Activated CD4-positive, alpha-beta T cell treated with anti-CD3 and anti-CD28 coated beads, Interleukin-2, amount 10 ng/mL, durations not matched to agents 7 days and 5 days (primary cell): ENCODE results near the gene SUN3. TPM values are rescaled to one million over a fixed set of nuclear protein-coding genes. Genes with fewer than 3 reads are reported as not detected.

ENCODE experiments used
- CTCF ChIA-PET: fragments of 350-600 bp; sonication (Branson Sonifier 250); formaldehyde crosslinking; loops from one replicate; lab custom pipeline; 2021; ENCODE audit warnings: antibody characterized with exemption; lab: Charles Lee
- POLR2A ChIA-PET: fragments of 350-600 bp; sonication (Branson Sonifier 250); formaldehyde crosslinking; loops from one replicate; lab custom pipeline; 2021; ENCODE audit warnings: antibody characterized with exemption; lab: Charles Lee
- DNase-seq: peaks from one replicate; pipeline ENCODE4 v3.0.0-alpha.2; 2020
- H3K27ac Mint-ChIP-seq: one replicate; pipeline ENCODE4 v1.8.0; 2021; ENCODE audit warnings: mild to moderate bottlenecking, moderate library complexity, mixed read lengths
- H3K27me3 Mint-ChIP-seq: one replicate; pipeline ENCODE4 v1.8.0; 2021; ENCODE audit warnings: mixed read lengths
- H3K36me3 Mint-ChIP-seq: one replicate; pipeline ENCODE4 v1.8.0; 2021; ENCODE audit warnings: low read depth, mixed read lengths
- H3K4me1 Mint-ChIP-seq: one replicate; pipeline ENCODE4 v1.8.0; 2021; ENCODE audit warnings: mixed read lengths
- H3K4me3 Mint-ChIP-seq: one replicate; pipeline ENCODE4 v1.8.0; 2021; ENCODE audit warnings: mild to moderate bottlenecking, moderate library complexity, mixed read lengths
- H3K9me3 Mint-ChIP-seq: one replicate; pipeline ENCODE4 v1.8.0; 2021; ENCODE audit warnings: mixed read lengths
- total RNA-seq, 2 experiments: library from RNA; stranded (reverse); gene quantifications; one replicate each; pipeline ENCODE4 v1.2.3, GENCODE V29; 2021

SUN3 gene
- total RNA-seq, 2 experiments from 2014 or later: 0.64 TPM; not detected in 1

DNA sequence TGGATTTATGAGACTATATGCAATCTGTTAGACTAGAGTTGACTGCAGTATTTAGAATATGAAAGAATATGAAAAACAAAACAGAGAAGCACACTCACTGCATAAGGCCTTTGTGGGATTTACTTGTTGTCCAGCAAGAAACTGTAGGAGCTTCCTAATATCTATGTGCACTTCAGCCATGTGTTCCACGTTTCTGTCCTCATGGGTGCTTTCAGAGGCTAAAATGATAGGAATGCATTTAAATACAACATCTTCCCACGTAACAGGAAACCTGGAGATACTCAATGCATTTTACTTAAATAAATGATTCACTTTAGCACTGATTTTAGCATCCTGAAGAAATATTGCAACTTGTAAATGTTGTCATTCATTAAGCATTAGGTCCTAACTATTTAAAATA lies 61.2 kb downstream of the SUN3 start:
- Mint-ChIP-seq H3K27me3 (no peaks in the 10 kb centered on the region), H3K36me3 (peaks cover 67% of the 10 kb centered on the region), H3K4me1 (peaks cover 13% of the 10 kb centered on the region), H3K4me3 (no peak overlapping the region), H3K9me3 (no peaks in the 10 kb centered on the region), H3K27ac (no peak overlapping the region)
- DNase-seq: no peak
- ChIA-PET CTCF (interaction anchor here (1.0 to 1.7 kb wide), 2 partner anchors 18 to 23 kb away, joined by 3 to 4 read pairs; no protein-coding TSS in a partner anchor), POLR2A (no interaction called here)

DNA sequence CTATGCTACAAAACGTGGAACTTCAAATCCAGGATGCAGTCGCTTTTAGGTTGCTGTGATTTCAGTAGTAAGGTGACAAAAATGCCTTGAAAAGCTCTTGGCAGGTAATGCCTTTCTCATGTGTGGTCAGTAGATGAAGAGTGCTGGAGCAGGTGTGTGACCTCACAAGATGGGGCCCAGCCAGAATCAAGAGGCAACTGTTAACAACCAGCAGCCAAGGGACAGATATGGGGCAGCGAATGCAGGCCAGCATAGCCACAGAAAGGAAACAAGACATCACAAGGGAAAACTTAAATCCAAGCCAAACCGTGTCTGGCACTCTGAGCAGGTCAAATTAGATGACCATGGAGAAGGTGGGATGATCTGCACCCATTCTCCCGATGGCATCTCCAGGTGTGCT lies 61.8 kb downstream of the SUN3 start:
- DNase-seq: no peak
- no peak overlapping the region for H3K4me3 Mint-ChIP-seq
- H3K36me3 Mint-ChIP-seq: peaks cover 66% of the 10 kb centered on the region
- POLR2A ChIA-PET: no interaction called here
- no peak overlapping the region for H3K27ac Mint-ChIP-seq
- no peaks in the 10 kb centered on the region for H3K9me3 Mint-ChIP-seq
- no peaks in the 10 kb centered on the region for H3K27me3 Mint-ChIP-seq
- CTCF ChIA-PET: interaction anchor here (1.0 to 4.4 kb wide), 3 partner anchors 18 to 143 kb away, joined by 3 to 12 read pairs (median 4); no protein-coding TSS in a partner anchor
- peaks cover 13% of the 10 kb centered on the region for H3K4me1 Mint-ChIP-seq

DNA sequence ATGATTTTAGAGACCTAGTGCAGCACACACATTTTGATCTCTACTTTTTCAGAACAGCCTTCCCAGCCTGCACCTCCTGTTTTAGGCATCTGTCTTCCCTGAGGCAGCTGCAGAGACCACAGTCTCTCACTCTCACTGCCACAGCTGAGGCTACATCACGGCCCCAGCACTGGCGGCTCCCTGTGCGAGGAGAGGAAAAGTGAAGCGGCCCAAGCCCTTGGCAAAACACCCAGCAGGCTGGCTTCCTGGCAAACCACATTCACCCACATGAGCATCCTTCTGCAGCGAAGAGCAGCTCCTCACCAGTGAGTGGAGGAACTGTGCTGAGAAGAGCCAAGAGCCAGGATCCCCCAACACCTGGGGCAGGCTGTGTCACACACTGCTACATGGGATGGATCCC lies 63.5 kb downstream of the SUN3 start:
- DNase-seq: no peak
- H3K36me3 Mint-ChIP-seq: peaks cover 80% of the 10 kb centered on the region
- H3K27ac Mint-ChIP-seq: peak overlapping the region; percentile 14
- H3K4me1 Mint-ChIP-seq: peaks cover 12% of the 10 kb centered on the region
- POLR2A ChIA-PET: no interaction called here
- no peak overlapping the region for H3K4me3 Mint-ChIP-seq
- H3K9me3 Mint-ChIP-seq: peaks cover 3% of the 10 kb centered on the region
- H3K27me3 Mint-ChIP-seq: no peaks in the 10 kb centered on the region
- CTCF ChIA-PET: interaction anchor here (2.2 to 4.4 kb wide), 2 partner anchors 13 to 145 kb away, joined by 7 to 12 read pairs; no protein-coding TSS in a partner anchor

DNA sequence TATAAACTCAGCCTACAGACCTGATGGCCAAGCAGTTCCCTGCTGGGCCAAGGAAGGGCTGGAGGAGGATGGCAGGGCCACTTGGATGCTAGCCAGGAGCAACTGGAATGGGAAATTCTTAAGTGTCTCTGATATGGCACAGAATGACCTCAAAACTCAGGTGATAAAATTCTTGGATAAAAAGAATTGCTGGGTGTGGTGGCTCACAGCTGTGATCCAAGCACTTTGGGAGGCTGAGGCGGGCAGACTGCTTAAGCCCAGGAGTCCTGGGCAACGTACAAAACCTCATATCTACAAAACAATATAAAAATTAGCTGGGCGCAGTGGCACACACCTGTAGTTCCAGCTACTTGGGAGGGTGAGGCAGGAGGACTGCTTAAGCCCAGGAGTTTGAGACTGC lies 66.6 kb downstream of the SUN3 start:
- no peak overlapping the region for H3K4me3 Mint-ChIP-seq
- peaks cover 3% of the 10 kb centered on the region for H3K9me3 Mint-ChIP-seq
- peaks cover 4% of the 10 kb centered on the region for H3K4me1 Mint-ChIP-seq
- peak overlapping the region; percentile 13 for H3K27ac Mint-ChIP-seq
- no peak for DNase-seq
- CTCF ChIA-PET: no interaction called here
- H3K27me3 Mint-ChIP-seq: no peaks in the 10 kb centered on the region
- POLR2A ChIA-PET: no interaction called here
- H3K36me3 Mint-ChIP-seq: peaks cover 72% of the 10 kb centered on the region

DNA sequence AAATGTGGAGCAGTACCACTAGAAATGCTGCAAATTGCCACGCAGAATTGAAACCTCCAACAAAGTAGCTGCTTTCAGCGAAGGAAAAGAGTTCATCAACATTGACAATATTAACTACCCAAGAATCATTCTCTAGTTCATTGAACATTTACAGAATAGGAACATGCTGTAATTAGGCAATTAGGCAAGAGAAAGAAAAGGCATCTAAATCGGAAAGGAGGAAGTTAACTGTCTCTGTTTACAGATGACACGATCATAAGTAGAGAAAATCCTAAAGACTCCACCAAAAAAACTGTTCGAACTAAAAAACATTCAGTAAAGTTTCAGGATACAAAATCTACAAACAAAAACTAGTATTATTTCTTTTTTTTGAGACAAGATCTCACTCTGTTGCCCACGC lies 71.8 kb downstream of the SUN3 start:
- H3K4me1 Mint-ChIP-seq: no peaks in the 10 kb centered on the region
- POLR2A ChIA-PET: no interaction called here
- peaks cover 41% of the 10 kb centered on the region for H3K36me3 Mint-ChIP-seq
- H3K4me3 Mint-ChIP-seq: no peak overlapping the region
- DNase-seq: no peak
- peaks cover 3% of the 10 kb centered on the region for H3K9me3 Mint-ChIP-seq
- H3K27me3 Mint-ChIP-seq: no peaks in the 10 kb centered on the region
- CTCF ChIA-PET: interaction anchor here (1.2 kb wide), 1 partner anchor 35 kb away, joined by 3 read pairs; no protein-coding TSS in a partner anchor
- no peak overlapping the region for H3K27ac Mint-ChIP-seq

DNA sequence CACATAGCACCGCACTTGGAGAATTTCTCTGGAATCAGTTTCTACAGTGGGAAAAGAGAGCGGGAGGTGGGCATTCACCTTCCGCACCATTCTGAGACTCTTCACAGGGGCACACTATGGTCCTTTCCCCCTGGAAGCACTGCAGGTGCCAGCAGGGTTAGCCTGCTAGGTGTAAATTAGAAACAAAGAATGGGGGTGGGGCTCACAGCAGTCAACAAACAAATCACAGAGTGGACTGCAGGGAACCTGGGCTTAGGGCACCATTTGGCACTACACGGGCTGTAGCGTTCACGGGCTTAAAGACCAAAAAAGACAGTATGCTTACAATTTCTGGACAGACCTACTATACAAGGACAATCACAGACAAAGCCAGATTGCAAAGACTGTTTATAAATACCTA lies 72.7 kb downstream of the SUN3 start:
- POLR2A ChIA-PET: no interaction called here

DNA sequence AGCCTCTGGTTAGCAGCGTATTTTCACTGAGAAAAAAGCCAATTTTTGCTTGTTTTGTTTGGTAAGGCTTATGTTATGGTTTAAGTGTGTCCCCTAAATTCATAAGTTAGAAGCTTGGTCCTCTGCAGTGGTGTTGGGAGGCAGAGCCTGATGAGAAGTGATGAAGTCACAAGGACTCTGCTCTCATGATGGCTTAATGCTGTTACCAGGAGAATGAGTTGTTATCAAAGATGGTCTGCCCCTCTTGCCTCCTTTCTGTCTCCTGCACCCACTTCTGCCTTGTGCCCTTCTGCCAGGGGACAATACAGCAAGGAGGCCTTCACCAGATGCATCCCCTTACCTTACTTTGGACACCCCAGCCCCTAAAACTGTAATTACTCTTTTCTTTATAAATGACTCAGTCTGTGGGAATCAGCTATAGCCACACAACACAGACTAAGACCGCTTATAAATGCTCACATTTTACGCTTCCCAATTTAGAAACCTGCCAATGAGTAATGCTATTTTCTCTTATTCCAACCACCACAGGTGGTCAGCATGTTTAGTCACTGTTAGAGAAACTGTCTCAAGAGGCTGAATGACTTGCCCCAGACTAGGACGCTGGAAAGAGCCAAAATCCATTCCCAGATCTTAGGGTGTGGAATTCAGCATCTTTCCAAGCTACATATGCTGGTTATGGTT lies 74.5 kb downstream of the SUN3 start:
- Mint-ChIP-seq H3K27ac (no peak overlapping the region), H3K36me3 (peaks cover 22% of the 10 kb centered on the region), H3K4me3 (no peak overlapping the region), H3K27me3 (no peaks in the 10 kb centered on the region), H3K9me3 (no peaks in the 10 kb centered on the region), H3K4me1 (no peaks in the 10 kb centered on the region)
- no peak for DNase-seq
- POLR2A ChIA-PET: no interaction called here
- CTCF ChIA-PET: interaction anchor here (0.8 kb wide), 1 partner anchor 20 kb away, joined by 3 read pairs; no protein-coding TSS in a partner anchor

More for the DNA sequence above, 72.7 kb downstream of the SUN3 start:
- H3K27ac Mint-ChIP-seq: no peak overlapping the region
- no peaks in the 10 kb centered on the region for H3K4me1 Mint-ChIP-seq
- H3K9me3 Mint-ChIP-seq: peaks cover 3% of the 10 kb centered on the region
- peaks cover 32% of the 10 kb centered on the region for H3K36me3 Mint-ChIP-seq
- CTCF ChIA-PET: interaction anchor here (1.2 kb wide), 1 partner anchor 36 kb away, joined by 3 read pairs; no protein-coding TSS in a partner anchor
- no peaks in the 10 kb centered on the region for H3K27me3 Mint-ChIP-seq
- H3K4me3 Mint-ChIP-seq: no peak overlapping the region
- no peak for DNase-seq

DNA sequence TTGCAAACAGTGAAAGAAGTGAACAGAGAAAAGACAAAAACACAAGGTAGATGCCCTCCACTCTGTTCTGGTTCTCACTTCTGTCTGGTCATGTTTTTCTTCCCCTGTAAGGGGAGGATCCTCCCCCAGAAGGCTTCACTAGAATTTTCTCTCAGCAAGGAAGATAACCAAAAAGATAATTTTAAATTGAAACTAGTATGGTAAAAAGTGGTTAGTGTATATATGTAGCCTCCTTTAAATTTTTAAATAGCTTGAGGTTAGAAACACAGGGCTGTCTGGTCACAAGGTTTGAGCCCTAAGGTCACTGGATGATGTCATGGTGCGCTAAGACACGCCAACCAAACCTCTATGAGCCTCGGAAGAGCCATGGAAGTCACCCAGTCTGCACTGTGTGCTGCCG lies 75.1 kb downstream of the SUN3 start:
- H3K4me3 Mint-ChIP-seq: no peak overlapping the region
- no peak overlapping the region for H3K27ac Mint-ChIP-seq
- no peaks in the 10 kb centered on the region for H3K9me3 Mint-ChIP-seq
- H3K36me3 Mint-ChIP-seq: peaks cover 22% of the 10 kb centered on the region
- no peak for DNase-seq
- no peaks in the 10 kb centered on the region for H3K4me1 Mint-ChIP-seq
- CTCF ChIA-PET: no interaction called here
- POLR2A ChIA-PET: no interaction called here
- no peaks in the 10 kb centered on the region for H3K27me3 Mint-ChIP-seq

DNA sequence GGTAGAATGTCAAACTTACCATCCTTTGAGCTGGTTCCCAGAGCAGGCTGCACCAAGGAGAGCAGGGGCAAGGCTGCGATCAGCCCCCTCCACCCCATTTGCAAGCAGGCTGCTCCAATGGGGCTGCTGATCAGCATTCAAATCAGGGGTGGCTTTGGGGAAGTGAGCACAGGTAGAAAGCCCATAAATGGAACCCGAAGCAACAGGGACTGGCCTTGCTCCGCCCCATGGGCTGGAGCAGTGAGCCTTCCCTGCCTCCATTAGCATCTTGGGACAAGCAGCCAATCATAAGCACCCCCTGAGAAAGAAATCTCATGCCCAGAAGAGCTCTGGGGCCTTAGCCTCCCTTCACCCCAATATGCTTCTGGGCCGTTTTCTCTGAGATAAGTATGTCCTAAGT lies 76.7 kb downstream of the SUN3 start:
- CTCF ChIA-PET: interaction anchor here (0.7 to 1.4 kb wide), 3 partner anchors 11 to 201 kb away, joined by 3 to 4 read pairs (median 3); no protein-coding TSS in a partner anchor
- Mint-ChIP-seq H3K4me3 (no peak overlapping the region), H3K36me3 (peaks cover 13% of the 10 kb centered on the region), H3K27ac (no peak overlapping the region), H3K27me3 (no peaks in the 10 kb centered on the region), H3K4me1 (no peaks in the 10 kb centered on the region), H3K9me3 (no peaks in the 10 kb centered on the region)
- POLR2A ChIA-PET: no interaction called here
- DNase-seq: no peak

DNA sequence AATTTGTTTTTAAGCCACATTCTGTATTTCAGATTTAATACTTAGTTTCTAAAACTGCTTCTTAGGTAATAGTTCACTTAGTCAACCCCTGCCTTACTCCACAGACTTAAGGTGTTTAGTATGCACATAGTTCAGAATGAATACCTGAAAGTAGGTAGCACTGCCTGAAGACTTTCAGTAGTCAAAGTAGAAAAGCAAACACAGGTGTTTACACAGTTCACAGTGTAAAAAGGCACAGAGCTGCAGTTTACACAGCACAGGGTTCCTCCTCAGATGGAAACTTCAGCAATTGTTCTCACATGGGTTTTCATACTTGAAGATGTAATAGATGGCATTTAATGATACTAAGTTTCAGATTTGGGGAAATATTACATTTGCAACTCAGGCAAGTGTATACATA lies 77.5 kb downstream of the SUN3 start:
- Mint-ChIP-seq H3K27ac (no peak overlapping the region), H3K4me3 (no peak overlapping the region), H3K27me3 (no peaks in the 10 kb centered on the region), H3K9me3 (no peaks in the 10 kb centered on the region), H3K4me1 (no peaks in the 10 kb centered on the region), H3K36me3 (peaks cover 10% of the 10 kb centered on the region)
- no peak for DNase-seq
- POLR2A ChIA-PET: no interaction called here
- CTCF ChIA-PET: interaction anchor here (1.4 kb wide), 1 partner anchor 12 kb away, joined by 4 read pairs; no protein-coding TSS in a partner anchor

DNA sequence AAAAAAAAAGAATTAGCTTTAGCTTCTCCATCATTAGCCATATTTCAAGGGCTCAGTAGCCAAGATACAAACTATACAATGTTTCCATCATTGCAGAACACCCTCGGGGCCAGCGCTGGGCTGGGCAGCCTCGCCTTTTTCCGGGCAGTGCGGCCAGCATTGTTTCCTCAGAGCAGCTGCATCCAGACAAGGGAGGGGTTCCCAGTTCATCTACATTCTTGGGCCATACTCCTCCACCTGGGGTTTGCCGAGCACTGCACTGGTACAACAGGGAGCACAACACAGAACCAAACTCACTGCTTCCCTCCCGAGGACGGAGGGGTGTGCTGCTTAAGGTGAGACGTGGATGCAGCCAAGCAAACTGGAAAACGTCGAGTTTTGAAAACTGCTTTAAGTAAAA lies 78.2 kb downstream of the SUN3 start:
- Mint-ChIP-seq H3K27ac (no peak overlapping the region), H3K27me3 (no peaks in the 10 kb centered on the region), H3K4me3 (no peak overlapping the region), H3K36me3 (peaks cover 10% of the 10 kb centered on the region), H3K4me1 (no peaks in the 10 kb centered on the region), H3K9me3 (no peaks in the 10 kb centered on the region)
- ChIA-PET CTCF (interaction anchor here (1.4 kb wide), 1 partner anchor 13 kb away, joined by 4 read pairs; no protein-coding TSS in a partner anchor), POLR2A (interaction anchor here (0.5 kb wide), 1 partner anchor 290 kb away, joined by 3 read pairs; no protein-coding TSS in a partner anchor)
- no peak for DNase-seq

DNA sequence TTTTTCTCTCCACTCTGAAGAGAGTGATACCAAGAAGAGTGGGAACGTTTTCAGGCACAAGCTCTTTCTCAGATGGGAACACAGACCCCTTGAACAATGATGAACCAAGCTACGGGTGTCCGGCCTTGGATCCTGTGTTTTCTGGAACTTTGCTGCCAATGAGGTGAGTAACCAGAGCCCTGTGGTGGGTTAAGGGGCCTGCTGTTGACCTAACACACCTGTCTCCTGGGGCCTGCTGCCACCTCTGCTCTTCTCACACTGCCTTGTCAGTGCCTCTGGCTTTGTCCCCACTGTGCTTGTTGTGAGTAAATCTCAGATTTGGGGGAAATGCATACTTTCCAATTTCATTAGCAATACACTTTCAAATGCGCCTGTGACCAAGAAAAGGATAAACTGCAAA lies 79.2 kb downstream of the SUN3 start:
- Mint-ChIP-seq H3K27me3 (no peaks in the 10 kb centered on the region), H3K9me3 (no peaks in the 10 kb centered on the region), H3K36me3 (peaks cover 6% of the 10 kb centered on the region), H3K27ac (no peak overlapping the region), H3K4me3 (no peak overlapping the region), H3K4me1 (no peaks in the 10 kb centered on the region)
- POLR2A ChIA-PET: no interaction called here
- DNase-seq: no peak
- CTCF ChIA-PET: interaction anchor here (0.6 to 1.0 kb wide), 2 partner anchors 9 to 18 kb away, joined by 3 read pairs; no protein-coding TSS in a partner anchor

DNA sequence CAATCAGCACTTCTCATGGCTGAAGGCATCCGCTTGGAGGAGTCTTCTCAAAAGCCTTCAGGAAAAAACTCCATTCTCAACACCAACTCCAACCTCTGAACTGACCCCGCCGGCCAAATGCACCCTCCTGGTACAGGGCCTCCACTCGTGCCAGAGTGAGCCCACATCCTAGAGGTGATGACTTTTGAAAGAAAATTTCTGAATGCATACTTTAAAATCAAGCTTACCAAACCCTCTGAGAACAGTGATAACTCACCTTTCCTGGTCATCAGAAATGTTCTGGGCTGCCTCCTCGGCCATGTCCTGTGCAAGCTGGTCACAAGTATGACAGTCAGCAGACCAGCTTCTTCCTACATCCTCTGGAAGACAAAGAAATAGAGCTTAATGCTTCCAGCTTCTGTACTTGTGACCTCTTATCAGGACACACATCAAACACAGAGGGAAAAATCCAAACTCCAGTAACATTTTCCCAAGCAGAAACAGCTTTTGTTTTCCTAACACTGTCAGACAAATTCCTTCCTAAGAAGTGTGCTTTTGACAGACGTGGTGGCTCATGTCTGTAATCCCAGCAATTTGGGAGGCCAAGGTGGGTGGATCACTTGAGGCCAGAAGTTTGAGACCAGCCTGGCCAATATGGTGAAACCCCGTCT lies 80.6 kb downstream of the SUN3 start, which contains the start of gene PKD1L1:
PKD1L1 (minus strand) TSS at position 326 of the 650 bp plus-strand sequence; CDS start at position 300, 26 bp downstream.
- ChIA-PET CTCF (interaction anchor here (0.6 to 1.4 kb wide), 5 partner anchors 16 to 346 kb away, joined by 3 to 5 read pairs (median 3); no protein-coding TSS in a partner anchor), POLR2A (no interaction called here)
- H3K36me3 Mint-ChIP-seq: no peaks in the 10 kb centered on the region
- no peak within 1 kb of the TSS for H3K4me3 Mint-ChIP-seq
- no peaks in the 10 kb centered on the region for H3K9me3 Mint-ChIP-seq
- no peak for DNase-seq
- no peaks in the 10 kb centered on the region for H3K27me3 Mint-ChIP-seq
- no peaks in the 10 kb centered on the region for H3K4me1 Mint-ChIP-seq
- H3K27ac Mint-ChIP-seq: no peak within 1 kb of the TSS
